ENCODE measurements around the gene ANKH.
"Not testable (repeated sequence)": the region's sequence is repeated elsewhere in the genome, so short reads cannot be mapped to it uniquely, and the experiment has no call there.

The ANKH gene

GRCh38 chr5:14802541-14802940, 69.0 kb downstream of the ANKH start:
- DNase-seq (ENCODE audit: extremely low read depth, low read depth): no peak
- no peak for TF ChIP-seq CTCF (IDR thresholded peaks at IDR 0.05; ENCODE audit: low read depth, low read length)

- no peak for DNase-seq (ENCODE audit: extremely low read depth, low read depth)
- TF ChIP-seq CTCF (IDR thresholded peaks at IDR 0.05; ENCODE audit: low read depth, low read length): no peak
Observed at GRCh38 chr5:14801792-14802191, 69.8 kb downstream of the ANKH start.

- not testable (repeated sequence) for DNase-seq (ENCODE audit: extremely low read depth, low read depth)
Observed at GRCh38 chr5:14797385-14797784, 74.2 kb downstream of the ANKH start.

- DNase-seq (ENCODE audit: extremely low read depth, low read depth): no peak
Observed at GRCh38 chr5:14794583-14795230, 76.9 kb downstream of the ANKH start.

GRCh38 chr5:14793851-14794250, 77.7 kb downstream of the ANKH start:
- no peak for DNase-seq (ENCODE audit: extremely low read depth, low read depth)
- no peak for TF ChIP-seq CTCF (IDR thresholded peaks at IDR 0.05; ENCODE audit: low read depth, low read length)

More at GRCh38 chr5:14794583-14795230, 76.9 kb downstream of the ANKH start:
- TF ChIP-seq CTCF (IDR thresholded peaks at IDR 0.05; ENCODE audit: low read depth, low read length): no peak

- DNase-seq (ENCODE audit: extremely low read depth, low read depth): no peak
- TF ChIP-seq CTCF (IDR thresholded peaks at IDR 0.05; ENCODE audit: low read depth, low read length): no peak
Observed at GRCh38 chr5:14790911-14791310, 80.7 kb downstream of the ANKH start.

- TF ChIP-seq CTCF (IDR thresholded peaks at IDR 0.05; ENCODE audit: low read depth, low read length): no peak
- no peak for DNase-seq (ENCODE audit: extremely low read depth, low read depth)
Observed at GRCh38 chr5:14790220-14790619, 81.4 kb downstream of the ANKH start.

Measured in AG09319 (cell line).